ENCODE measurements around the gene UBE2G1. TPM values are rescaled to one million over a fixed set of nuclear protein-coding genes. Genes with fewer than 3 reads are reported as not detected.

Gene UBE2G1
- total and polyA plus RNA-seq, 2 of the 13 experiments (the other 11 are each of a cell fraction or from before 2014, with no cell fraction given): 27.9 to 42.6 TPM

DNA sequence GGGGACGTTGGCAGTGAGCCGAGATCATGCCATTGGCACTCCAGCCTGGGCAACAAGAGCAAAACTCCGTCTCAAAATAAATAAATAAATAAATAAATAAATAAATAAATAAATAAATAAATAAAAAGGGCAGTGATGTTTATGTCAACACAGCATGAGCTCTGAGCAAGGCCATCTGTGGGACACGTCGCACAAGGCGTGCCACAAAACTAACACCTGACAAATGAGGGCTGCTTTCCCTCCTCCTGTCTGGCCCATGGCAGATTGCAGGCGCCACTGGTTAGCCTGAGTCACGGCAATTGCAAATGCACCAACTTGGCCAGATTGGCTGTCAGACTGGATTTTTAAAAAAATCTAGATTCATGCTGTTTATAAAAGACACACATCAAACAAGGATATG, 41.4 kb upstream of the UBE2G1 start (continued):
- TF ChIP-seq TRIM24 (CRISPR knock-in tag; IDR thresholded peaks at IDR 0.05): no peak
- no peak for TF ChIP-seq ZNF251 (CRISPR knock-in tag; IDR thresholded peaks at IDR 0.05)
- TF ChIP-seq MTA3 (CRISPR knock-in tag; IDR thresholded peaks at IDR 0.05): no peak

DNA sequence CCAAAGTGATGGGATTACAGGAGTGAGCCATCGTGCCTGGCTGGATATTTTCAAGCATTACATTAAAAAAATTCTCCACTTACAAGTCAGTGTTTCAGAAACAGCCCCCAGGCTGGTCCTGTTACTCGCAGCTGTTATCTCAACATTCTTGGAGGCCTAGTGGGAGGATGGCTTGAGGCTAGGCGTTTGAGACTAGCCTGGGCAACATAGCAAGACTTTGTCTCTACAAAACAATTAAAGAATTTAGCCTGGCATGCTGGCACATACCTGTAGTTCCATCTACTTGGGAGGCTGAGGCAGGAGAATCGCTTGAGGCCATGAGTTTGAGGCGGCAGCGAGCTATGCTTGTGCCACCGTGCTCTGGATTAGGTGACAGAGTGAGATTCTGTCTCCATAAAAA, 40.7 kb upstream of the UBE2G1 start:
- in situ Hi-C loops (cut with HindIII; ENCODE audit: extremely low pct_ligation_motif_present, low pct_unique_long_range_greater_than_20kb) (no loop called here), intact Hi-C loops (cut with micrococcal nuclease; ENCODE audit: unreplicated experiment) (no loop called here)
- no peak for FAIRE-seq
- no peak overlapping the region for H3K4me3 ChIP-seq (replicated peaks in 1 of 3; ENCODE audit: insufficient read depth in 1 of 3, low read depth in 2 of 3, low read length in 3 of 3)
- WGBS (ENCODE audit: low lambda C conversion rate): 75% methylated on average over 7 of the region's 7 CpGs
- no peaks in the 10 kb centered on the region for H3K79me2 ChIP-seq (ENCODE audit: insufficient read depth, low read length)
- no peak overlapping the region for H3K27ac ChIP-seq (ENCODE audit: extremely low read length, insufficient read depth, low read length)
- ChIA-PET POLR2A (no interaction called here), CTCF (ENCODE audit: low intra/inter-chr PET ratio, low total read pairs) (no interaction called here)
- no TSS peak for BruUV-seq (replicated peaks)
- H3K4me2 ChIP-seq (ENCODE audit: low read depth, low read length): no peak overlapping the region
- no peak overlapping the region for H3K9ac ChIP-seq (ENCODE audit: insufficient read depth, low read depth, low read length)
- peaks cover 18% of the 10 kb centered on the region for H3K4me1 ChIP-seq (ENCODE audit: insufficient read depth, low read length)
- H2AFZ ChIP-seq (ENCODE audit: low read length): no peak overlapping the region
- ATAC-seq: no peak
- no peaks in the 10 kb centered on the region for H4K20me1 ChIP-seq (ENCODE audit: insufficient read depth, low read length)
- H3K27me3 ChIP-seq (ENCODE audit: control insufficient read depth in 1 of 2, insufficient read depth in 2 of 2, low read length in 2 of 2): no peaks in the 10 kb centered on the region
- H3K9me3 ChIP-seq (ENCODE audit: low read length): no peaks in the 10 kb centered on the region
- no peaks in the 10 kb centered on the region for H3K36me3 ChIP-seq (replicated peaks in 1 of 2; ENCODE audit: control insufficient read depth in 1 of 2, insufficient read depth in 2 of 2, low read length in 2 of 2)
- no peak for DNase-seq (ENCODE audit: low spot score)
- no peak for TF ChIP-seq SMAD1 (CRISPR knock-in tag; IDR thresholded peaks at IDR 0.05; ENCODE audit: borderline replicate concordance, low read depth)
- no peak for TF ChIP-seq ZBTB1 (CRISPR knock-in tag; IDR thresholded peaks at IDR 0.05; ENCODE audit: borderline replicate concordance)
- no peak for TF ChIP-seq TMF1 (CRISPR knock-in tag; IDR thresholded peaks at IDR 0.05; ENCODE audit: low read depth)
- TF ChIP-seq, protein P1, sequence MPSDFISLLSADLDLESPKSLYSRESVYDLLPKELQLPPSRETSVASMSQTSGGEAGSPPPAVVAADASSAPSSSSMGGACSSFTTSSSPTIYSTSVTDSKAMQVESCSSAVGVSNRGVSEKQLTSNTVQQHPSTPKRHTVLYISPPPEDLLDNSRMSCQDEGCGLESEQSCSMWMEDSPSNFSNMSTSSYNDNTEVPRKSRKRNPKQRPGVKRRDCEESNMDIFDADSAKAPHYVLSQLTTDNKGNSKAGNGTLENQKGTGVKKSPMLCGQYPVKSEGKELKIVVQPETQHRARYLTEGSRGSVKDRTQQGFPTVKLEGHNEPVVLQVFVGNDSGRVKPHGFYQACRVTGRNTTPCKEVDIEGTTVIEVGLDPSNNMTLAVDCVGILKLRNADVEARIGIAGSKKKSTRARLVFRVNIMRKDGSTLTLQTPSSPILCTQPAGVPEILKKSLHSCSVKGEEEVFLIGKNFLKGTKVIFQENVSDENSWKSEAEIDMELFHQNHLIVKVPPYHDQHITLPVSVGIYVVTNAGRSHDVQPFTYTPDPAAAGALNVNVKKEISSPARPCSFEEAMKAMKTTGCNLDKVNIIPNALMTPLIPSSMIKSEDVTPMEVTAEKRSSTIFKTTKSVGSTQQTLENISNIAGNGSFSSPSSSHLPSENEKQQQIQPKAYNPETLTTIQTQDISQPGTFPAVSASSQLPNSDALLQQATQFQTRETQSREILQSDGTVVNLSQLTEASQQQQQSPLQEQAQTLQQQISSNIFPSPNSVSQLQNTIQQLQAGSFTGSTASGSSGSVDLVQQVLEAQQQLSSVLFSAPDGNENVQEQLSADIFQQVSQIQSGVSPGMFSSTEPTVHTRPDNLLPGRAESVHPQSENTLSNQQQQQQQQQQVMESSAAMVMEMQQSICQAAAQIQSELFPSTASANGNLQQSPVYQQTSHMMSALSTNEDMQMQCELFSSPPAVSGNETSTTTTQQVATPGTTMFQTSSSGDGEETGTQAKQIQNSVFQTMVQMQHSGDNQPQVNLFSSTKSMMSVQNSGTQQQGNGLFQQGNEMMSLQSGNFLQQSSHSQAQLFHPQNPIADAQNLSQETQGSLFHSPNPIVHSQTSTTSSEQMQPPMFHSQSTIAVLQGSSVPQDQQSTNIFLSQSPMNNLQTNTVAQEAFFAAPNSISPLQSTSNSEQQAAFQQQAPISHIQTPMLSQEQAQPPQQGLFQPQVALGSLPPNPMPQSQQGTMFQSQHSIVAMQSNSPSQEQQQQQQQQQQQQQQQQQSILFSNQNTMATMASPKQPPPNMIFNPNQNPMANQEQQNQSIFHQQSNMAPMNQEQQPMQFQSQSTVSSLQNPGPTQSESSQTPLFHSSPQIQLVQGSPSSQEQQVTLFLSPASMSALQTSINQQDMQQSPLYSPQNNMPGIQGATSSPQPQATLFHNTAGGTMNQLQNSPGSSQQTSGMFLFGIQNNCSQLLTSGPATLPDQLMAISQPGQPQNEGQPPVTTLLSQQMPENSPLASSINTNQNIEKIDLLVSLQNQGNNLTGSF (CRISPR knock-in tag; IDR thresholded peaks at IDR 0.05): no peak
- TF ChIP-seq PRPF4 (IDR thresholded peaks at IDR 0.05; ENCODE audit: low read depth, low read length, poor library complexity, severe bottlenecking): no peak
- TF ChIP-seq TCF12 (IDR thresholded peaks at IDR 0.05): no peak
- TF ChIP-seq TCF12 (CRISPR knock-in tag; IDR thresholded peaks at IDR 0.05): no peak
- TF ChIP-seq TBX2 (CRISPR knock-in tag; IDR thresholded peaks at IDR 0.05; ENCODE audit: borderline replicate concordance): no peak
- TF ChIP-seq ZNF768 (CRISPR knock-in tag; IDR thresholded peaks at IDR 0.05): no peak
- no peak for TF ChIP-seq ZNF24 (IDR thresholded peaks at IDR 0.05)
- TF ChIP-seq MAX (IDR thresholded peaks at IDR 0.05): no peak
- TF ChIP-seq ONECUT2 (CRISPR knock-in tag; IDR thresholded peaks at IDR 0.05): no peak
- TF ChIP-seq SRSF9 (IDR thresholded peaks at IDR 0.05; ENCODE audit: borderline replicate concordance, insufficient read depth, low read depth, low read length, poor library complexity, severe bottlenecking): no peak
- TF ChIP-seq ZNF792 (CRISPR knock-in tag; IDR thresholded peaks at IDR 0.05): no peak
- no peak for TF ChIP-seq MAFF (IDR thresholded peaks at IDR 0.05; ENCODE audit: low read depth, low read length)
- no peak for TF ChIP-seq ZNF460 (CRISPR knock-in tag; IDR thresholded peaks at IDR 0.05; ENCODE audit: borderline replicate concordance)
- TF ChIP-seq, protein P2, sequence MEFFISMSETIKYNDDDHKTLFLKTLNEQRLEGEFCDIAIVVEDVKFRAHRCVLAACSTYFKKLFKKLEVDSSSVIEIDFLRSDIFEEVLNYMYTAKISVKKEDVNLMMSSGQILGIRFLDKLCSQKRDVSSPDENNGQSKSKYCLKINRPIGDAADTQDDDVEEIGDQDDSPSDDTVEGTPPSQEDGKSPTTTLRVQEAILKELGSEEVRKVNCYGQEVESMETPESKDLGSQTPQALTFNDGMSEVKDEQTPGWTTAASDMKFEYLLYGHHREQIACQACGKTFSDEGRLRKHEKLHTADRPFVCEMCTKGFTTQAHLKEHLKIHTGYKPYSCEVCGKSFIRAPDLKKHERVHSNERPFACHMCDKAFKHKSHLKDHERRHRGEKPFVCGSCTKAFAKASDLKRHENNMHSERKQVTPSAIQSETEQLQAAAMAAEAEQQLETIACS (CRISPR knock-in tag; IDR thresholded peaks at IDR 0.05): no peak

All from HepG2 (cell line).